ENCODE measurements around the gene FKBP7.
"Not testable (repeated sequence)": the region's sequence is repeated elsewhere in the genome, so short reads cannot be mapped to it uniquely, and the experiment has no call there.

The FKBP7 gene

DNA sequence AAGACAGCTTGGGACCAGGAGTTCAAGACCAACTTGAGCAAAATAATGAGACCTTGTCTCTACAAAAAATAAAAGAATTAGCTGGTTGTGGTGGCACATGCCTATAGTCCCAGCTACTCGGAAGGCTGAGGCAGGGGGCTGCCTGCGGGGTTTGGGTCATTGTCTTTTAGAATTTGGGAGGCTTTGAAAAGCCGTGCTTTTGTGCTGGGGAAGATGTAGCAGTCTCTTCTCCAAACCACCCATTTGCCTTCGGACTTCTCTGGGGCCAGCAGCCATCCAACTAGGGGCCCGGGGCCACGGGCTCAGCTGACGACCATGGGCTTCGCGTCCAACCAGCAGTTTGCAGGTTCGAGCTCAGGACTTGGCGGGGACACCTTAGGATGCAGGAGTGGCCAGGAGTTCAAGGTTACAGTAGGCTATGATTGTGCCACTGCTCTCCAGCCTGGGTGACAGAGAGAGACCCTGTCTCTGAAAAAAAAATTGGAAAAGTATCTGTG lies 21.0 kb downstream of the FKBP7 start:
- no peak for DNase-seq
- in situ Hi-C loops (cut with HindIII; ENCODE audit: low pct_ligation_motif_present, low pct_unique_long_range_greater_than_20kb, low sequenced_read_pairs), result no loop called here

DNA sequence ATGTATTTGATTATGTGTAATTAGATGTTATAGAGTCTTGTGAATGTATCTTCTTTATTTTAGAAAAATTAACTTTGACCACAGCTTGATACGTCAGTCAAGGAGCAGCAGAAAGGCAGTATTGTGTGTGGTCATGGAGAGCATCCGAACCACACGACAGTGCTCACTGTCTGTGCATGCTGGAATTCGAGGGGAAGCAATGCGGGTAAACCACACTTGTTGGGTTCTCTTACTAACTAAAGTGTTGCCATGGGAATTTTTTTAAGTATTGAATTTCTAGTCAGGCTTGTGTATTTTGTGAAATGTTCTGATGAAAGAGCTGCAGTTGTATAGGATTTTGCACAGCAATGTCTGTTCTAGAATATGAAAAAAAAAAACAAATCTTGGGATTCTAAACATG lies 22.5 kb downstream of the FKBP7 start:
- in situ Hi-C loops (cut with HindIII; ENCODE audit: low pct_ligation_motif_present, low pct_unique_long_range_greater_than_20kb, low sequenced_read_pairs), result no loop called here
- DNase-seq, result no peak

DNA sequence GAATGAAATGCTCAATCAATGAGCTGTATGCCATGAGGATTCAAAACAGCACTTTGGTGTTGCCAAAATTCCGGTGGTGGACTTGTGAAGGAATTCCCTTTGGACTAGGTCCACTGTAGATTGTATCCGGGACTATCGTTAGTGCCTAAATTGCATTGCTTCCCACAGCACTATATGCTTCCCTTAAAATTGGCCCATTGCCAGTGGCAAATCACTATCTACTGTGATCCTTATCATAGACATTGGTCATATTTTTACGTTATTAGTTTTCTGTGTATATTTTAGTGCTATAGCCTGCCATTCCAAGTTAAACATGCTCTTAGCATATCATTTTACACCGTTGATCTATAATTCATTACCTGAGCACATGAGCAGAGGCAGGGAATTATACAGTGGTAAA lies 25.5 kb downstream of the FKBP7 start:
- in situ Hi-C loops (cut with HindIII; ENCODE audit: low pct_ligation_motif_present, low pct_unique_long_range_greater_than_20kb, low sequenced_read_pairs), result no loop called here
- DNase-seq, result no peak

DNA sequence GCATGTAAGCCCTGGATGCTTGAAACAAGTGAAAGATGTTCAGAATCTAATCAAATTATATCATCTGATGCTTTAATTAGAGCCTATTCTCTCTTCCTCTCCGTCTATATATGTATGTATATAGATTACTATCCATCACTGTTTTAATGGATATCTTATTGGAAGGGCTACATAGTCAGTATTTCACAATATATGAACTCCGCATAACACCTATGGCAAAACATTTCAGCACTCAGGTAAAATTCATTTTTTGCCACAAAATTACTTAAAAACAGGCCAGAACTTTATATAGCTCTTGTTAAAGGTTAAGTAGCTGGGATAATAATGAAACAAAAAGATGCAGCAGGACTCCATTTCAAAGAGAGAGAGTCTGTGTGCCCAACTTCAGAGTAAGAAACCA lies 26.1 kb downstream of the FKBP7 start:
- no peak for DNase-seq
- in situ Hi-C loops (cut with HindIII; ENCODE audit: low pct_ligation_motif_present, low pct_unique_long_range_greater_than_20kb, low sequenced_read_pairs), result no loop called here

GRCh38 chr2:178450774-178451525 lies 27.4 kb downstream of the FKBP7 start, which contains the start of the genes PJVK and PRKRA:
PJVK (plus strand) TSS chr2:178451378; CDS start chr2:178453410, 2,032 bp downstream.
PRKRA (minus strand) TSS chr2:178451175; CDS start chr2:178451030, 145 bp downstream.
- in situ Hi-C loops (cut with HindIII; ENCODE audit: low pct_ligation_motif_present, low pct_unique_long_range_greater_than_20kb, low sequenced_read_pairs), result no loop called here
- peak; percentile 98 for DNase-seq

- in situ Hi-C loops (cut with HindIII; ENCODE audit: low pct_ligation_motif_present, low pct_unique_long_range_greater_than_20kb, low sequenced_read_pairs), result no loop called here
- DNase-seq, result no peak
These were observed 28.0 kb downstream of the FKBP7 start for GRCh38 chr2:178450524-178450773.

- in situ Hi-C loops (cut with HindIII; ENCODE audit: low pct_ligation_motif_present, low pct_unique_long_range_greater_than_20kb, low sequenced_read_pairs), result no loop called here
- no peak for DNase-seq
These were observed 28.5 kb downstream of the FKBP7 start for GRCh38 chr2:178449700-178450523.

GRCh38 chr2:178448968-178449661 lies 29.3 kb downstream of the FKBP7 start:
- DNase-seq, result no peak
- in situ Hi-C loops (cut with HindIII; ENCODE audit: low pct_ligation_motif_present, low pct_unique_long_range_greater_than_20kb, low sequenced_read_pairs), result no loop called here

GRCh38 chr2:178441426-178441825 lies 37.0 kb downstream of the FKBP7 start:
- in situ Hi-C loops (cut with HindIII; ENCODE audit: low pct_ligation_motif_present, low pct_unique_long_range_greater_than_20kb, low sequenced_read_pairs), result no loop called here
- no peak for DNase-seq

DNA sequence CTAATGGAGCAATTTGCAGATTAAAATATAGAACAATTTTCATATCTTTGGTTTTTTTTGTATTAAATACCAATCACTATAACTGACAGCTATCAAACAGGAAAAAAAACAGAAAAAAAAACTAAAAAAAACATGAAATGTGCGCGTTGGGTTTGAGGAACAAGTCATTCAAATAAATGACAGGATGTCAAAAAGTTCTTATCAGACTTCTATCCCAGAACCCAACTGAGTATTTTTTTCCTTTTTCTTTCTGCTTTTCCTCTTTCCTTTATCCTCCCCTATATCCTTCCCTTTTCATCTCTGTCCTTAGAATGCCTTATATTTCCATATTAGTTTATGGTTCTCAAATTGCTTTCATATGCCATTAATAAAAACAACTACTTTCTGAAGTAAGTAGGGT lies 41.7 kb downstream of the FKBP7 start:
- no peak for DNase-seq
- in situ Hi-C loops (cut with HindIII; ENCODE audit: low pct_ligation_motif_present, low pct_unique_long_range_greater_than_20kb, low sequenced_read_pairs), result no loop called here

GRCh38 chr2:178429336-178429735 lies 49.1 kb downstream of the FKBP7 start:
- no peak for DNase-seq
- in situ Hi-C loops (cut with HindIII; ENCODE audit: low pct_ligation_motif_present, low pct_unique_long_range_greater_than_20kb, low sequenced_read_pairs), result no loop called here

DNA sequence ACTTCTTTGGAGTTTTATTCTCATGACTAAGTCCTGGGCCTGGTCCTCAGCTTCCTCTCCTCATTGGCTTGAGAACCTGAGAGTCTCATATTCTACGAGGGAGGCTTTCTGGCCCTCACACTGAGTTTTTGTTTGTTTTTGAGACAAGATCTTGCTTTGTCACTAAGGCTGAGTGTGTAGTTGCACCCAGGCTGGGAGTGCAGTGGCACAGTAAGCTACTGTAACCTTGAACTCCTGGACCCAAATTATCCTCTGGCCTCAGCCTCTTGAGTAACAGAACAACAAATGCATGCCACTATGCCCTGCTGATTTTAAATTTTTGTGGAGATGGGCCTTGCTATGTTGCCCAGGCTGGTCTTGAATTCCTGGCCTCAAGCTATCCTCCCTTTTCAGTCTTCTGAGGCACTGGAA lies 50.0 kb downstream of the FKBP7 start:
- DNase-seq, result no peak
- in situ Hi-C loops (cut with HindIII; ENCODE audit: low pct_ligation_motif_present, low pct_unique_long_range_greater_than_20kb, low sequenced_read_pairs), result no loop called here

GRCh38 chr2:178427458-178427857 lies 50.9 kb downstream of the FKBP7 start:
- no peak for DNase-seq
- in situ Hi-C loops (cut with HindIII; ENCODE audit: low pct_ligation_motif_present, low pct_unique_long_range_greater_than_20kb, low sequenced_read_pairs), result no loop called here

- in situ Hi-C loops (cut with HindIII; ENCODE audit: low pct_ligation_motif_present, low pct_unique_long_range_greater_than_20kb, low sequenced_read_pairs), result no loop called here
- no peak for DNase-seq
These were observed 52.0 kb downstream of the FKBP7 start for GRCh38 chr2:178426388-178426787.

DNA sequence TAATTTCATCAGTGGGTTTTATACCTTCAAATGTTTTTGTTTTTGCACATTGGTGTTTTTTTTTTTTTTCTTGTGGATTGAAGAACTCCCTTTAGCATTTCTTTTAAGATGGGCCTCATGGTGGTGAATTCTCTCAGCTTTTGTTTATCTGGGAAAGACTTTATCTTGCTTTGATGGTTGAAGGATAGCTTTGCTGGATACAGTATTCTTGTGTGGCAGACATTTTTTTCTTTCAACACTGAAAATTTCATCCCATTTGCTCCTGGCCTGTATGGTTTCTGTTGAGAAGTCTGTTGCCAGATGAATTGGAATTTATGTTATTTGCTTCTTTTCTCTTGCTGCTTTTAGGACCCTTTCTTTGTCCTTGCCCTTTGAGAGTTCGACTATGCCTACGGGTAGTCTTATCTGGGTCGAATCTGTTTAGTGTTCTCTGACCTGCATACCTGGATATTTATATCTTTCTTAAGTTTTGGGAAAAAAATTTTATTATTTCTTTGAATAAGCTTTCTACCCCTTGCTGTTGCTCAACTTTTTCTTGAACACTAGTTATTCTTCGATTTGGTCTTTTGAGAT lies 53.1 kb downstream of the FKBP7 start:
- no peak for DNase-seq
- in situ Hi-C loops (cut with HindIII; ENCODE audit: low pct_ligation_motif_present, low pct_unique_long_range_greater_than_20kb, low sequenced_read_pairs), result no loop called here

- in situ Hi-C loops (cut with HindIII; ENCODE audit: low pct_ligation_motif_present, low pct_unique_long_range_greater_than_20kb, low sequenced_read_pairs), result loop anchor here (25.0 kb wide), 1 partner anchor 286 kb away; no protein-coding TSS in a partner anchor
- DNase-seq, result not testable (repeated sequence)
These were observed 54.7 kb downstream of the FKBP7 start for GRCh38 chr2:178423746-178424145.

DNA sequence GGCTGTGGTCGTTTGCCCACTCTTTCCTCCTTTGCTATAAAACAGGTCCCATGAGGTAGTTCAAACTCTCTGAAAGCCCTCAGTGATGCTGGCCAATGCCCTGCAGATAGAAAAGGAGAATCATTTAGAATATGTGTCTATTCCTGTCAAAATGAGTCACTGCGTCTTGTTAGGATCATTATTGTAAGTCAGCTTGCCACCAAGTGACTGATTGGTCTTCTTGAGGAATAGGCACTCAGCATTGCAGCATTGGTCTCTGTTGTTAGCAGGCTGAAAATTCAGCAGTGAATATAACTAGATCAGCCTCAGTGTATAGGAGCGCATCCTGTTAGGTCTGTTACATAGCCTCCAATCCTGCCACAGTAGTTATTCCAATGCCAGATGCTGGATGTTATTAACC lies 56.3 kb downstream of the FKBP7 start:
- in situ Hi-C loops (cut with HindIII; ENCODE audit: low pct_ligation_motif_present, low pct_unique_long_range_greater_than_20kb, low sequenced_read_pairs), result loop anchor here (25.0 kb wide), 1 partner anchor 285 kb away; no protein-coding TSS in a partner anchor
- no peak for DNase-seq

GRCh38 chr2:178420463-178420999 lies 57.9 kb downstream of the FKBP7 start:
- in situ Hi-C loops (cut with HindIII; ENCODE audit: low pct_ligation_motif_present, low pct_unique_long_range_greater_than_20kb, low sequenced_read_pairs), result loop anchor here (25.0 kb wide), 1 partner anchor 283 kb away; no protein-coding TSS in a partner anchor
- DNase-seq, result no peak
